ENCODE results near the gene TSSC4.

TSSC4 gene

DNA sequence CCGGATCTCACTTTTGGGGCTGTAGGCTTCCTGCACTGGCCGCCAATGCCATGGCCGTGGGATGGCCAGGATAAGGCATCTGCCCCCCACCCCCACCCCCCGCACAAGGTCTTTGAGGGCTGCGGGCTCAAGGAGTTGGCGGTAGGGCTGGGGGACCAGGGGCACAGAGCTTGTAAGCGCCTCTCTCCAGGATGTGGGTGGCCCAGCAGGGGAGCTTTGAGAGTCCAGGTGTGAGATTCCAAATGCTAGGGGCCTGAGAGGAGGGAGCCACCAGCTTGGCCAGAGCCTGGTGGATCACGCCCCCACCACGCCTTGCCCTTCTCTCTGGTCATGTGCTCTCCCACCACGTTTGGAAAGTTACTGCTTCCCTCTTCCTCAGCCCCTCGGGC lies 18.4 kb upstream of the TSSC4 start:
- DNase-seq (ENCODE audit: insufficient read length, low spot score), result no peak
- TF ChIP-seq, protein P1, sequence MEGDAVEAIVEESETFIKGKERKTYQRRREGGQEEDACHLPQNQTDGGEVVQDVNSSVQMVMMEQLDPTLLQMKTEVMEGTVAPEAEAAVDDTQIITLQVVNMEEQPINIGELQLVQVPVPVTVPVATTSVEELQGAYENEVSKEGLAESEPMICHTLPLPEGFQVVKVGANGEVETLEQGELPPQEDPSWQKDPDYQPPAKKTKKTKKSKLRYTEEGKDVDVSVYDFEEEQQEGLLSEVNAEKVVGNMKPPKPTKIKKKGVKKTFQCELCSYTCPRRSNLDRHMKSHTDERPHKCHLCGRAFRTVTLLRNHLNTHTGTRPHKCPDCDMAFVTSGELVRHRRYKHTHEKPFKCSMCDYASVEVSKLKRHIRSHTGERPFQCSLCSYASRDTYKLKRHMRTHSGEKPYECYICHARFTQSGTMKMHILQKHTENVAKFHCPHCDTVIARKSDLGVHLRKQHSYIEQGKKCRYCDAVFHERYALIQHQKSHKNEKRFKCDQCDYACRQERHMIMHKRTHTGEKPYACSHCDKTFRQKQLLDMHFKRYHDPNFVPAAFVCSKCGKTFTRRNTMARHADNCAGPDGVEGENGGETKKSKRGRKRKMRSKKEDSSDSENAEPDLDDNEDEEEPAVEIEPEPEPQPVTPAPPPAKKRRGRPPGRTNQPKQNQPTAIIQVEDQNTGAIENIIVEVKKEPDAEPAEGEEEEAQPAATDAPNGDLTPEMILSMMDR (IDR thresholded peaks at IDR 0.05; ENCODE audit: insufficient read depth, missing control alignments), result no peak
- no peak for FAIRE-seq

DNA sequence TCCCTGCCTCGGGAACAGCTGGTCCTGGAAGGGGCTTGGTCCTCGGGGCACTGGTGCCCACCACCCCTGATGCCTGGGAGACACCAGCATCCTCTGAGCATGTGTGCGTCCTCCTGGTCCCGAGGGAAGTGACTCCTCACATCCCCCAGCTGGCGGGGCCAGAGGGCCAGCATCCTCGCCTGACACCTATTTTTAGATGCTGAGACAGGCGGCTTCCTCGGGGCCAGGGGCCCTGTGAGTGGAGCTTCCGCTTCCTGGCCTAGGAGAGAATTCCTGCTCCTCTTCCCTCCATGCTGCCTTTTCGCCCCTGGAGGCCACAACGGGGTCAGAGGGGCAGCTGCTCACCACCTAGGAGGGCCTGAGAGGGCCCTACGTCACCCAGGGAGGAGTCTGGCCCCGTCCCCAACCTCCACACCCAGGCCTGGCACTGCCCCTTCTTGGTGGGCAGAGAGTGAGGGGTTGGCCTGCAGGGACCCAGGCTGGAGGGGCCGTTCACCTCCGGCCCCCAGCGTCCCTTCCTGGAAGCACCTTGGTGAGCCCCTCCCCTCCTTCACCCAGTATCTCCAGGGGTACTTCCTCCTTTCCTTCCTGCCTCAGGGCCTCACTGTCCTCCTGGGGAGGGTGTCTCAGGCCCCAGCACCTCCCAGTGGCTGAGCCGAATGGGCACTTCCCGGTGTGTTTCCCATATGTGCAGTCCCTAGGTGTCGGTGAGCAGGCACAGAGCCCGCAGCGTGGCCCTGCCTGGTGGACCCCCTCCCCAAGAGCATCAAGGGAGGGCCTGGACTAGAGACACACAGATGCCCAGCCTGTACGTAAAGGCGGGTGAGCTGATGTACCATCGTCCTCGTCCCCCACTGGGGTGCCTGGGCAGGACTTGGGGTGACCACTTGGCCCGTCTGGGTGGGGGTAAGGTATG lies 17.4 kb upstream of the TSSC4 start:
- TF ChIP-seq, protein P1 (IDR thresholded peaks at IDR 0.05; ENCODE audit: insufficient read depth, missing control alignments), result no peak
- FAIRE-seq (no peak), DNase-seq (ENCODE audit: insufficient read length, low spot score) (no peak)

DNA sequence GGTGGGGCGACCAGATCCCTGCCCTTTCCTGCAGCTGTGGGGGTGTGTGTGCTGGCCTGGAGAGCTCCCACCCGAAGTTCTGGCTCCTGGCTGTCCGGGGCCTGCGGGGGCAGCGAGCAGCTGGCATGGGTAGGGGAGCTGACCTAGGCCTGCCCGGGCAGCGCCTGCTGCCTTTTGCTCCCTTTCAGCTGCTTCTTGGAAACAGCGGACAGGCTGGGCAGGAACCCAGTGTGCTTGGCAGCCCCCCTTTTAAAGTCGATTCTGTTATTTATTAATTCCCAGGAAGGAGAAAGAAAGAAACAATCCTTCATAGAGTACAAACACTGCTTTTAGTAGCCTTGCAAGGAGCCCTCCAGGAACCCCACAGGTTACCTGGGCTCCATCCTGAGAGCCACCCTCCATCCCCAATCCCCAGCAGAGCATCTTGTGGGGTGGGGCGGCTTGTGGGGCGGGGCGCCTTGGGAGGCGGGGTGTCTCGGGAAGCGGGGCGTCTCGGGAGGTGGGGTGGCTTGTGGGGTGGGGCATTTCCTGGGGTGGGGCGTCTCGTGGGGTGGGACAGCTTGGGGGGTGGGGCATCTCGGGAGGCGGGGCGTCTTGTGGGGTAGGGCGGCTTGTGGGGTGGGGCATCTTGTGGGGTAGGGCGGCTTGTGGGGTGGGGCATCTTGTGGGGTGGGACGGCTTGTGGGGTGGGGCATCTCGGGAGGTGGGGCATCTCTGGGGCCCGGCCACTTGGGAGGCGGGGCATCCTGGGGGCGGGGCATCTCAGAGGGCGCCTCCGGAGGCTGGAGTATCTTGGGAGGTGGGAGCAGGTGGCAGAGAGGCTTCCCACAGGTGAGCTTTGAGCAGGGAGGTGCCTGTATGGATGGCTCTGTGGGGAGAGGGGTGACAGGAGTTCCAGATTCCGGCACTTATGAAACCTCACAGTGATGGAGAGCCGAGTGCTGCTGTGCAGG lies 16.4 kb upstream of the TSSC4 start:
- TF ChIP-seq, protein P1 (IDR thresholded peaks at IDR 0.05; ENCODE audit: insufficient read depth, missing control alignments), result no peak
- DNase-seq (ENCODE audit: insufficient read length, low spot score) (no peak), FAIRE-seq (no peak)

DNA sequence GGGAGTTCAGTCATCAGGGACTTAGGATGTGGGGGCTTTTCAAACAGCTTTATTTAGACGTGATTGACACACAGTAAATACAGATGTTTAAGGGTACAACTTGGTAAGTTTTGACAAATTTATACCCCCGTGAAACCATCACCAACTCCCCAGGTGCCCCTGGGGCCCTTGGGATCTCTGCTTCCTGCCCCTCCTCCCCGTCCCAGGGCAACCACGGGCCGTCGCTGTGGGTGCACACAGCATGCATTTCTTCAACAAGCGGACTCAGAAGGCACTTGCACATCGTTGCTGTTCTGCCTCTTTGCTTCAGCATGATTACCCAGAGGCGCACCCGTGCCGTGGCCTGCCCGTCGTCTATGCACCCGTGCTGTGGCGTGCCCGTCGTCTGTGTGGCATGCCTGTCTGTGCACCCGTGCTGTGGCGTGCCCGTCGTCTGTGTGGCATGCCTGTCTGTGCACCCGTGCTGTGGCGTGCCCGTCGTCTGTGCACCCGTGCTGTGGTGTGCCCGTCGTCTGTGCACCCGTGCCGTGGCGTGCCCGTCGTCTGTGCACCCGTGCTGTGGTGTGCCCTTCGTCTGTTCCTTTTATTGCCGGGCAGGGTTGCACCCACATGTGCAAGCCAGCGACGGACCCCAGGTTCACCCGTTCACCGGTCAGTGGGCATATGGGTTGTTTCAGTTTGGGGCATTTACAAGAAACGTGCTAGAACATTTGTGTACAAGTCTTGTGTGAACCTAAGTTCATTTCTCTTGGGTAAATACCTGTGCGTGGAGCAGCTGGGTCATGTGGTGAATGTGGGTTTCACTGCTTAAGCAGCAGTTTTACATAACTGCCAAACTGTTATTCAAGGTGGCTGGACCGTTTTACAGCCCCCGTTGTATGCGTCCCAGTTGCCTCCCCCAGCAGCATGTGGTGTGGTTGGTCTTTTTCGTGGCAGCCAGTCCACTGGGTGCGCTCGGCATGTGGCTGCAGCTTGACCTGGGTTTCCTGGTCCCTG lies 15.1 kb upstream of the TSSC4 start:
- DNase-seq (ENCODE audit: insufficient read length, low spot score) (no peak), FAIRE-seq (no peak)
- TF ChIP-seq, protein P1 (IDR thresholded peaks at IDR 0.05; ENCODE audit: insufficient read depth, missing control alignments), result no peak

DNA sequence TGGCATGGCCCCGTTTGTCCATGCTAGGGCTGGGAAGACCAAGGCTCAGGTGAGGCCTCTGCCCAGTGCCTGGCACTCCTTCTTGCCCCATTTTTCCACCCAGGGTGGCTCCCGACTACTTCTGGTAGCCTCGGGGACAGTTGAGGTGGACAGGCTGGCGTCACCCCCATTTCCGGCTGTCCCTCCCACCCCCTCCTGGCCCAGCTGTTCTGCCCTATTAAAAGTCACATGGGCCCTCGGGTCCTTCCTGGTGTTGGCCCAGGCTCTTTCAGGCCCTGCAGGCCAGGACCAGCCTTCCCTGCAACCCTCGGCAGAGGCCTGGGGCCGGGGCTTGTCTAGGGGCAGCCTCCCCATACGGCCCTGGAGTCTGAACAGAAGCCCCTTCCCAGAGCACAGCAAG lies 14.0 kb upstream of the TSSC4 start:
- TF ChIP-seq, protein P1 (IDR thresholded peaks at IDR 0.05; ENCODE audit: insufficient read depth, missing control alignments), result no peak
- DNase-seq (ENCODE audit: insufficient read length, low spot score), result no peak
- no peak for FAIRE-seq

DNA sequence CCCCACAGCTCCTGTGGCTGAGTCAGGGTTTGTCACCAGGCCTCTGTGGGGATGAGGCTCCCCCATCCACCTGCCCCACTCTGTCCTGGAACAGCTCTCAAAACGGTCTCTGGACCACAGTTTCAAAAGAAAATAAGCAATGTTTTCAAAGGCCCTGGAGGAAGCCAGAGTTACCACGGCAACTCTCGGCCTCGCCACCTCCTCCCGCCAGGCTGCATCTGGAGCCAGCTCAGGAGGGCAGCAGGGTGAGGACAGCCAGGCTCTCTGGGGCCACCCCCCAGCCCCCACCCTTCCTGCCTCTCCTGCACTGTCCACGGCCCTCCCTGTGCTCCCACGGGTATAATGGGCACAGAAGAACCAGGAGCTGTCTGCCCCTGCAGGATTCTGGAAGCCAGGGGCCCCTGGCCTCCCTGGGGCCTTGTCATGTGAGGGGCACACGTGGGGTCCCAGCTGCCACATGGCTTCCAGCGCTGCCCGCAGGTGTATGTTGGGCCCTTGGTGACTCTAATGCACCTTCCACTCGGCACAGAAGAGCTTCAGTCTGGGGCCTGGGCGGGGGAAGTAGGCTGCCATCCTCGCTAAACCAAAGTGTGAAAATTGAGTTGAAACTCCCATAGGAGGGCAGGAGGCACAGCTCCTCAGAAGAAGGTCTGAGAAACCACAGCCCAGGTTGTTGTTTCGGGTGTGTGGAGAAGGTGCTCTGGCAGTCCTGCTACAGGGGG lies 13.1 kb upstream of the TSSC4 start:
- DNase-seq (ENCODE audit: insufficient read length, low spot score) (no peak), FAIRE-seq (no peak)
- TF ChIP-seq, protein P1 (IDR thresholded peaks at IDR 0.05; ENCODE audit: insufficient read depth, missing control alignments), result no peak

Measured in D721Med (cell line).